GF-D8 (cell line): ENCODE measurements around the gene CRK.
A peak's percentile ranks its signal among the peaks of the same experiment; 100 is the strongest.

Experiments
- DNase-seq: peaks from one replicate; lab custom pipeline; 2025; lab: John Stamatoyannopoulos, UW

The CRK gene

DNA sequence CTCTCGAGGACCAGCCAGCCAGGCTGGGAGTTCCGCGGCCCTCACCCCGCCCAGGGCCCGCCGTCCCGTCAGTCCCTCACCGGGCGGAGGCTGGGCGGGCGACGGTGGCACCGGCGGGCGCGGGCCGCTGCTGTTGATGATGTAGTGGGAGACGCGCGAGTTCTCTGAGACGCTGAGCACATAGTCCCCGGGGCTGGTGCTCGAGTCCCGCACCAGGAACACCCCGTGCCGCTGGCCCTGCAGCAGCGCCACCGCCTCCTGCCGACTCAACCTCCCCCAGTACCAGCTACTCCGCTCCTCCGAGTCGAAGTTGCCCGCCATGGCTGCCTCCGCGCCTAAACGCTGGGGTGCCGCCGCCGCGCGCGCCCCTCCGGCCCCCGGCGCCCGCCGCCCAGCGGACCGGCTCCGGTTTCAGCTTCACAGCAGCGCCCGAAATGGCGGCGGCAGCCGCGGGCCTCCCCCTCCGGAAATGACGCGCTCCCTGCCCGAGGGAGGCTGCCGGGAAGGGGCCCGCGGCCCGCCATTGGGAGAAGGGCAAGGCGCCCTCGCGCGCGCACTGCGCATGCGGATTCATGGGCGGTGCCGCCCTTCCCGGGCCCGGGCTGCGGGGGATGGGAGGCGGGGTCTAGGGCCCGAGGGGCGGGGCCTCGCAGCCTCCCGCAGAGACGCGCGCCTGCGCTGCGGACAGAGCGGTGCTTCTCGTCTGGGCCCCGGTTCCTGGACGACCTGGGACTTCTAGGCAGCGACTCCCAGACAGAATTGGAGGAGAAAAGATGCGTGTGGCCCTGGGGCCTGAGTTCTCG, at the start of gene CRK:
CRK (minus strand) TSS at position 436 of the 803 bp plus-strand sequence; CDS start at position 321, 115 bp downstream.
- DNase-seq: peak; percentile 66

DNA sequence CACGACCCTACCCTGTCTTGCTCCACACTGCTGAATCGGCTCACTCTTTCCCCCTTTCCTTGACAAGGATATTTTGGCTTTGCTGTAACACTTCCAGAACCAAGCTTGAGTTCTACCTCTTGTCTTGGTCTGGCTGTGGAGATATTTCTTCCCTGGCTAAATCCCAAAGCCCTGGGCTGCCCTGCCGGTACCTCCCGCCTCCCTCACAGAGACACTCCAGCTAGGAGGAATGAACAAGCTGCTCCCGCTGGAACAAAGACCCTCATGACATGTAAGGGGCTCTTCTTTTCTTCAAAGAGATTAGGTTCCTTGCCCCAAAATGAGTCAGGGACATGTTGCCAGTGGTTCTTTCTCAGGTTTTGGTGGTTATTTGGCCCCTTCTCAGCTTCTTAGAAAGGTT, 49.6 kb upstream of the CRK start:
- DNase-seq: no peak

- no peak for DNase-seq
Observed at GRCh38 chr17:1504866-1505265, 48.8 kb upstream of the CRK start.

GRCh38 chr17:1503699-1504098, 47.7 kb upstream of the CRK start:
- no peak for DNase-seq

- no peak for DNase-seq
Observed at GRCh38 chr17:1498869-1499268, 42.8 kb upstream of the CRK start.

- DNase-seq: no peak
Observed at GRCh38 chr17:1498233-1498632, 42.2 kb upstream of the CRK start.

DNA sequence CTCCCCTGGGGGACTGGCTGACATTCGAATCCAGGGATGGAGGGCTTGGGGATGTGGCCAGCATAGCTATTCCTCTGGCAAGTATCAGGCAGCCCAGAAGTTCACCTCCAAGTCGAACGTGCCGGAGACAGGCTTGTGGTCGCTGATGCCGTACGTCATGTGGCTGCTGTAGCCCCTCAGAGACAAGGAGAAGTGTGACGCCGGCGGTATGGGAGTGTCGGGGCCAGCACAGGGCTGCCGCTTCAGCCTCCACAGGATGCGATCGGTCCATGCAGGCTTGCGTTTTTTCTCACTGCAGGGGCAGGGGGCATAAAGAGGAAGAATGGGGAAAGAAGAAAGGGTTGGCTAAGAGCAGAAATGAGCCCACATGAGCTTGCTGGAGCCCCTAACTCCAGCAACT, 41.8 kb upstream of the CRK start:
- no peak for DNase-seq

- DNase-seq: no peak
Observed at GRCh38 chr17:1496869-1497268, 40.8 kb upstream of the CRK start.

GRCh38 chr17:1495265-1495989, 39.4 kb upstream of the CRK start:
- no peak for DNase-seq

GRCh38 chr17:1494736-1495253, 38.8 kb upstream of the CRK start:
- DNase-seq: no peak

DNA sequence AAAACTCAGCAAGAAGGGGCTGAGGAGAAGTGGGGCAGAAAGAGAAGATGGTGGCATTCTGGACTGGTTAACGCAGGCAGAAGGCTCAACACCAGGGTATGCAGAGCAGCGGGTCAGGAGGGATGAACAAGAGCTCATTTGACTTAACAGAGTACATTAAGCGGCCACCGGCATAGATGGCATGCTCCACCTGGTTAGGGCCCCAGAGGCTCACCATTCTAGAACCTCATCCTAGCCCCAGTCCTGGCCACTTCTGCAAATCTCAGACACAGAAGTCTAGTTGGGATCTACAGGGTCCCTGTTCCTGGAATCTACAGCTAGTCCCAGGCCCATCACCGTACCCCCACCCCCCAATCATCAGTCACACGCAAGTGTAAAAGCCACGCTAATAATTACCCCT, 38.2 kb upstream of the CRK start:
- DNase-seq: no peak

- DNase-seq: no peak
Observed at GRCh38 chr17:1493291-1493980, 37.4 kb upstream of the CRK start.

GRCh38 chr17:1492249-1493206, 36.5 kb upstream of the CRK start, which contains the start of gene MYO1C:
Gene MYO1C, minus strand, starts transcription at chr17:1492686. Its CDS starts 199 bp downstream, at chr17:1492487.
- DNase-seq: no peak

- no peak for DNase-seq
Observed at GRCh38 chr17:1491443-1492248, 35.6 kb upstream of the CRK start.

DNA sequence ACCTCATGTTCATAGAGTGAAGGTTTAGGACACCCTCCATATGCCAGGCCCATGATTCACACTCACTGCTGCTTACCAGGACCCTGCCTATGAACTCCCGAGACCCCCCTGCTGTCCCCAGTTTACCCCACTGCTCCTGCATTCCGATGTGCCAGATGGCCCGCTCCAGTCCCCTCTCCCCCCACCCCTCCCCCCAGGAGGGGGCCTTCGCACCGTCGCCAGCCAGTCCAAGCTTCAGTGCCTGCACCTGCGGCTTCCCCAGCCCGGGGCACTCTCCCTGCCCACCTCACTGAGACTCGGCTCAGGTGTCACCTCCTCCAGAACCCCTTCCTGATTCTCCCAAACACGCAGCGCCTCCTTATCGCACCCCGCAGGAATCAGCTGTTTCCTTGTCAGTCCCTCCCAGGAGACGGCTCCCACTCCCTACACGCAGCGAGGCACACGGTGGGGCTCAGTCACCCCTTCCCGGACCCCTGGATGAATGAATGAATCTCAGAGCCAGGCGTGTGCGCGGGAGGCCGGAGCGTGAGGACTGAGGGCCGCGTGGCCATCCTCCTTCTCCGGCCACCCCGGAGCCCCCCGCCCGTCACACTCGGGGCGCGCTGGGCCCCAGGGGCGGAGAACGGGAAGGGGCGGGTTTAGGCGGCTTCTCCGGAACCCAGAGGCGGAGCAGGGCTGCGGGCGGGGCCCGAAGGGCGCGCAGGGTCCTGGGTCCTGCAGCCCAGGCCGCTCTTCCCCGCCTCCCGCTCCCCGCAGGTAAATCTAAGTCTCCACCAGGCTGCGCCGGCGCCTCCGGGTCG, 34.8 kb upstream of the CRK start:
- DNase-seq: no peak

DNA sequence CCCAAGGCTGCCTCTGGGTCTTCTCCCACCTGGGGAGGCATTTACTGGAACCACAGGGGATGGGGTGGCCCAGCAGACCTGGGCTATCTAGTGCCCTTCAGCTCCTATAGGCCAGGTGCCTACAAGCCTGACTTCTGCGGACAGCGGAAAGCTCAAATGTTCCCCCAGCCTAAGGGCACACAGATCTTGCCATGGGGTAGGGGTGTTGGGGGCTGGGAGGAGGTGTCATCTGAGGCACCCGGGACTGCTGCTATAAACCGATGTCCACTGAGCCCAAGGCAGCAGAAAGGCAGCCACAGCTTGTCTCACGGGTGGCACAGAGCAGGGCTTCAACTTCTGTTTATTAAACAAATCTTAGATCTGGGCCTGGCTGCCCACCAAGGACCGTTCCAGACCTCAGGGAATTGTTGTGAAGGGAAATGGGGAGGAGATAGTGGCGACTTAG, 32.8 kb upstream of the CRK start:
- no peak for DNase-seq

- DNase-seq: no peak
Observed at GRCh38 chr17:1487939-1488825, 32.1 kb upstream of the CRK start.
